Keratinocyte (primary cell): ENCODE results near the gene DESI1. TPM values are rescaled to one million over a fixed set of nuclear protein-coding genes. Genes with fewer than 3 reads are reported as not detected.

Source experiments
- DNase-seq: peaks from one replicate; pipeline ENCODE4 v3.0.0-alpha.2; 2011; ENCODE audit warnings: low read depth, missing footprints, low spot score
- FAIRE-seq: peaks from 2 replicates; lab custom pipeline; 2011; peaks lifted over from hg19 to GRCh38; lab: Jason Lieb, UNC
- H2AFZ ChIP-seq: 2 replicates; pipeline ENCODE4 v1.6.0; 2012; ENCODE audit warnings: low read length, control low read depth, inconsistent platforms; ENCODE audit not compliant: control insufficient read depth
- H3K27ac ChIP-seq: 2 replicates; pipeline ENCODE4 v1.5.1; 2011; ENCODE audit warnings: low read length; ENCODE audit not compliant: control insufficient read depth, insufficient read depth
- H3K27me3 ChIP-seq: 3 replicates; pipeline ENCODE4 v1.6.0; 2011; ENCODE audit warnings: low read length; ENCODE audit not compliant: control insufficient read depth, insufficient read depth; ENCODE audit errors: extremely low read depth
- H3K36me3 ChIP-seq, 2 experiments: 2 replicates in 1 of 2; 3 replicates in 1 of 2; pipeline ENCODE4 v1.5.1; 2011; ENCODE audit warnings: low read length in 2 of 2, mild to moderate bottlenecking in 1 of 2; ENCODE audit not compliant: control insufficient read depth in 2 of 2, insufficient read depth in 2 of 2; ENCODE audit errors: extremely low read depth in 1 of 2
- H3K4me1 ChIP-seq: 3 replicates; pipeline ENCODE4 v1.5.1; 2011; ENCODE audit warnings: low read length; ENCODE audit not compliant: control insufficient read depth, insufficient read depth; ENCODE audit errors: extremely low read depth
- H3K4me2 ChIP-seq: 3 replicates; pipeline ENCODE4 v1.6.0; 2011; ENCODE audit warnings: low read depth, low read length; ENCODE audit not compliant: control insufficient read depth, insufficient read depth; ENCODE audit errors: extremely low read depth
- H3K4me3 ChIP-seq, 3 experiments: fragments of 200-600 bp in 1 of 3; sonication (generic) in 1 of 3; 2 replicates in 2 of 3; 3 replicates in 1 of 3; pipeline ENCODE4 v1.5.1; 2011 to 2016; ENCODE audit warnings: low read length in 3 of 3, mild to moderate bottlenecking in 3 of 3, control low read depth in 2 of 3, inconsistent platforms in 1 of 3, low read depth in 1 of 3, mixed read lengths in 1 of 3, mixed run types in 1 of 3, moderate library complexity in 1 of 3; ENCODE audit not compliant: control insufficient read depth in 2 of 3, insufficient read depth in 2 of 3; ENCODE audit errors: extremely low read depth in 1 of 3
- H3K79me2 ChIP-seq: 2 replicates; pipeline ENCODE4 v1.6.0; 2012; ENCODE audit warnings: low read length; ENCODE audit not compliant: control insufficient read depth, insufficient read depth
- H3K9ac ChIP-seq: 3 replicates; pipeline ENCODE4 v1.6.0; 2011; ENCODE audit warnings: low read length; ENCODE audit not compliant: control insufficient read depth, insufficient read depth; ENCODE audit errors: extremely low read depth
- H3K9me1 ChIP-seq: 3 replicates; pipeline ENCODE4 v1.6.0; 2011; ENCODE audit warnings: low read length; ENCODE audit not compliant: control insufficient read depth, insufficient read depth; ENCODE audit errors: extremely low read depth
- H3K9me3 ChIP-seq: 2 replicates; pipeline ENCODE4 v1.5.1; 2012; ENCODE audit warnings: low read depth, low read length; ENCODE audit not compliant: control insufficient read depth
- H4K20me1 ChIP-seq: 3 replicates; pipeline ENCODE4 v1.6.0; 2011; ENCODE audit warnings: low read length; ENCODE audit not compliant: control insufficient read depth, insufficient read depth; ENCODE audit errors: extremely low read depth
- CTCF ChIP-seq, 3 experiments: IDR thresholded peaks in 1 of 3; conservative IDR thresholded peaks in 1 of 3; optimal IDR thresholded peaks in 1 of 3; 2 replicates in 2 of 3; 3 replicates in 1 of 3; pipeline versions ENCODE3 to v1.5.1; 2011; ENCODE audit warnings: low read length in 3 of 3, mild to moderate bottlenecking in 3 of 3, moderate library complexity in 2 of 3, control low read depth in 1 of 3, inconsistent platforms in 1 of 3; ENCODE audit not compliant: insufficient read depth in 2 of 3; ENCODE audit errors: extremely low read depth in 1 of 3
- EZH2 ChIP-seq: IDR thresholded peaks from one replicate; pipeline ENCODE4 v1.6.1; 2012; ENCODE audit warnings: inconsistent platforms, mild to moderate bottlenecking, low read length, moderate library complexity
- dilution Hi-C: fragments of 300-500 bp; cut with MboI; formaldehyde crosslinking; loops from one replicate; pipeline ENCODE4 v1.7.0; 2020; ENCODE audit warnings: low sequenced_read_pairs; ENCODE audit not compliant: extremely low pct_ligation_motif_present
- polyA plus RNA-seq, 5 experiments: library from polyadenylated mRNA; depleted of rRNA in 3 of 5; stranded (reverse) in 3 of 5; stranded (forward) in 1 of 5; unstranded in 1 of 5; fragments of >200 nt; gene quantifications; 1 replicate in 1 of 5; 2 replicates in 3 of 5; 3 replicates in 1 of 5; pipeline versions ENCODE4 v1.2.1 to v1.2.3, GENCODE V29; 2011 to 2012; ENCODE audit warnings: missing spikeins in 2 of 5, low read depth in 1 of 5, low replicate concordance in 1 of 5

DESI1 gene
- polyA plus RNA-seq, 1 donor (not counting 4 experiments of a cell fraction or from before 2014, with no cell fraction given), result 32.8 TPM

GRCh38 chr22:41608386-41608785 lies 12.5 kb downstream of the DESI1 start:
- Histone ChIP-seq H3K4me3 (no peak overlapping the region), H3K79me2 (peaks cover 14% of the 10 kb centered on the region), H3K4me1 (peaks cover 10% of the 10 kb centered on the region), H3K9ac (no peak overlapping the region), H2AFZ (no peak overlapping the region), H3K36me3 (peaks cover 18 to 28% of the 10 kb centered on the region in 2 experiments), H3K4me2 (no peak overlapping the region), H3K27me3 (no peaks in the 10 kb centered on the region), H3K9me1 (peaks cover 4% of the 10 kb centered on the region), H3K9me3 (no peaks in the 10 kb centered on the region), H4K20me1 (peaks cover 2% of the 10 kb centered on the region), H3K27ac (no peak overlapping the region)
- no peak for DNase-seq
- dilution Hi-C loops, result no loop called here
- no peak for FAIRE-seq
- TF ChIP-seq EZH2, result no peak
- TF ChIP-seq CTCF (optimal IDR thresholded peaks at IDR 0.05 in 1 of 3, IDR thresholded peaks at IDR 0.05 in 1 of 3, conservative IDR thresholded peaks at IDR 0.05 in 1 of 3; ENCODE audit: extremely low read depth in 1 of 3, insufficient read depth in 2 of 3, low read length in 3 of 3), result no peak

GRCh38 chr22:41603873-41604332 lies 16.9 kb downstream of the DESI1 start:
- H2AFZ ChIP-seq, result no peak overlapping the region
- no peaks in the 10 kb centered on the region for H3K27me3 ChIP-seq
- H3K9me1 ChIP-seq, result no peaks in the 10 kb centered on the region
- no peak overlapping the region for H3K4me3 ChIP-seq
- no peaks in the 10 kb centered on the region for H3K9me3 ChIP-seq
- no peak overlapping the region for H3K4me2 ChIP-seq
- no peaks in the 10 kb centered on the region for H3K79me2 ChIP-seq
- peaks cover 7% of the 10 kb centered on the region for H3K4me1 ChIP-seq
- dilution Hi-C loops, result no loop called here
- peaks cover 42 to 43% of the 10 kb centered on the region in 2 experiments for H3K36me3 ChIP-seq
- no peak overlapping the region for H3K27ac ChIP-seq
- H3K9ac ChIP-seq, result no peak overlapping the region
- FAIRE-seq (no peak), DNase-seq (no peak)
- no peaks in the 10 kb centered on the region for H4K20me1 ChIP-seq
- TF ChIP-seq EZH2, result no peak

- Histone ChIP-seq H3K27ac (no peak overlapping the region), H3K36me3 (peaks cover 35 to 38% of the 10 kb centered on the region in 2 experiments), H4K20me1 (no peaks in the 10 kb centered on the region), H3K27me3 (no peaks in the 10 kb centered on the region), H3K79me2 (no peaks in the 10 kb centered on the region), H2AFZ (no peak overlapping the region), H3K9me1 (peaks cover 5% of the 10 kb centered on the region), H3K9me3 (no peaks in the 10 kb centered on the region), H3K9ac (no peak overlapping the region), H3K4me1 (peaks cover 30% of the 10 kb centered on the region), H3K4me3 (no peak overlapping the region), H3K4me2 (no peak overlapping the region)
- FAIRE-seq (no peak), DNase-seq (no peak)
- TF ChIP-seq EZH2, result no peak
- TF ChIP-seq CTCF (optimal IDR thresholded peaks at IDR 0.05 in 1 of 3, IDR thresholded peaks at IDR 0.05 in 1 of 3, conservative IDR thresholded peaks at IDR 0.05 in 1 of 3; ENCODE audit: extremely low read depth in 1 of 3, insufficient read depth in 2 of 3, low read length in 3 of 3), result no peak
- dilution Hi-C loops, result no loop called here
Measured at GRCh38 chr22:41600976-41601375, 19.9 kb downstream of the DESI1 start.
